Measurements from ENCODE around the gene CCR6. TPM values are rescaled to one million over a fixed set of nuclear protein-coding genes. Genes with fewer than 3 reads are reported as not detected.
A peak's percentile ranks its signal among the peaks of the same experiment; 100 is the strongest.
"Not testable (repeated sequence)": the region's sequence is repeated elsewhere in the genome, so short reads cannot be mapped to it uniquely, and the experiment has no call there.

CCR6 gene
- total and polyA plus RNA-seq, 8 donors = 0.13 to 0.92 TPM; not detected in 6

- DNase-seq = no peak
- H3K4me1 ChIP-seq = no peaks in the 10 kb centered on the region
- H3K27me3 ChIP-seq = no peaks in the 10 kb centered on the region
- H3K9me3 ChIP-seq = peaks cover 0 to 1% (median under 1%) of the 10 kb centered on the region in 4 donors
- intact Hi-C loops (cut with DNase I; ENCODE audit: low total_unique reads) = no loop called here
- no peaks in the 10 kb centered on the region for H3K36me3 ChIP-seq
- no peak overlapping the region for H3K4me3 ChIP-seq
- TF ChIP-seq POLR2AphosphoS5 (IDR thresholded peaks at IDR 0.05) (no peak), POLR2A (IDR thresholded peaks at IDR 0.05) (no peak), EP300 (IDR thresholded peaks at IDR 0.05) (no peak)
- TF ChIP-seq, protein P1, sequence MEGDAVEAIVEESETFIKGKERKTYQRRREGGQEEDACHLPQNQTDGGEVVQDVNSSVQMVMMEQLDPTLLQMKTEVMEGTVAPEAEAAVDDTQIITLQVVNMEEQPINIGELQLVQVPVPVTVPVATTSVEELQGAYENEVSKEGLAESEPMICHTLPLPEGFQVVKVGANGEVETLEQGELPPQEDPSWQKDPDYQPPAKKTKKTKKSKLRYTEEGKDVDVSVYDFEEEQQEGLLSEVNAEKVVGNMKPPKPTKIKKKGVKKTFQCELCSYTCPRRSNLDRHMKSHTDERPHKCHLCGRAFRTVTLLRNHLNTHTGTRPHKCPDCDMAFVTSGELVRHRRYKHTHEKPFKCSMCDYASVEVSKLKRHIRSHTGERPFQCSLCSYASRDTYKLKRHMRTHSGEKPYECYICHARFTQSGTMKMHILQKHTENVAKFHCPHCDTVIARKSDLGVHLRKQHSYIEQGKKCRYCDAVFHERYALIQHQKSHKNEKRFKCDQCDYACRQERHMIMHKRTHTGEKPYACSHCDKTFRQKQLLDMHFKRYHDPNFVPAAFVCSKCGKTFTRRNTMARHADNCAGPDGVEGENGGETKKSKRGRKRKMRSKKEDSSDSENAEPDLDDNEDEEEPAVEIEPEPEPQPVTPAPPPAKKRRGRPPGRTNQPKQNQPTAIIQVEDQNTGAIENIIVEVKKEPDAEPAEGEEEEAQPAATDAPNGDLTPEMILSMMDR (IDR thresholded peaks at IDR 0.05) = no peak
- WGBS, 5 donors = 81 to 86% (median 81%) methylated on average over 8 of the region's 8 CpGs
- no peak overlapping the region for H3K27ac ChIP-seq
These were observed 44.2 kb upstream of the CCR6 start for GRCh38 chr6:167078745-167079144.

GRCh38 chr6:167079853-167080297, 43.0 kb upstream of the CCR6 start:
- H3K9me3 ChIP-seq = no peaks in the 10 kb centered on the region

DNA sequence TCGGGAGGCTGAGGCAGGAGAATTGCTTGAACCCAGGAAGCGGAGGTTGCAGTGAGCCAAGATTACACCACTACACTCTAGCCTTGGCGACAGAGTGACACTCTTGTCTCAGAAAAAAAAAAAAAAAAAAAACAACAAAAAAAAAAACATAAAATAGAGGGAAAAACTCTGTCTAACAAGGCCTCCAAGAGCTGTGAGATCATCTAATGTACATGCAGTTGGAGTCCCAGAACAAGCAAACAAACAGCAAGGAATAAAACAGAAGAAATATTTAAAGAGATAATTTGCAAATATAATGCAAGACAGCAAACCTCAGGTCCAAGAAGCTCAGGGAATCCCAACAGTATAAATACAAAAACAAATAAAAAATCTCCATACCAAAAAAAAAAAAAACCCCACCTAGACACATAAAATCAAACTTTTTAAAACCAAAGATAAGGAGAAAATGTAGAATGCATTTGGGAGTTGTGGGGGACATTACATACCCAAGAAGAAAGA, 35.0 kb upstream of the CCR6 start:
- no peaks in the 10 kb centered on the region for H3K36me3 ChIP-seq
- DNase-seq = no peak
- peaks cover 0 to 22% (median 15%) of the 10 kb centered on the region in 4 donors for H3K9me3 ChIP-seq
- no peak overlapping the region for H3K4me3 ChIP-seq
- peaks cover 0 to 3% (median 0%) of the 10 kb centered on the region in 4 donors for H3K4me1 ChIP-seq
- TF ChIP-seq POLR2A (IDR thresholded peaks at IDR 0.05) (no peak), EP300 (IDR thresholded peaks at IDR 0.05) (no peak), POLR2AphosphoS5 (IDR thresholded peaks at IDR 0.05) (no peak)
- TF ChIP-seq, protein P1 (IDR thresholded peaks at IDR 0.05) = no peak
- no peaks in the 10 kb centered on the region for H3K27me3 ChIP-seq
- WGBS, 5 donors = 88 to 94% (median 92%) methylated on average over 3 of the region's 3 CpGs
- intact Hi-C loops (cut with DNase I; ENCODE audit: low total_unique reads) = no loop called here
- H3K27ac ChIP-seq = no peak overlapping the region

More at GRCh38 chr6:167079853-167080297, 43.0 kb upstream of the CCR6 start:
- H3K27ac ChIP-seq = no peak overlapping the region
- intact Hi-C loops (cut with DNase I; ENCODE audit: low total_unique reads) = no loop called here
- no peaks in the 10 kb centered on the region for H3K4me1 ChIP-seq
- no peaks in the 10 kb centered on the region for H3K36me3 ChIP-seq
- WGBS, 5 donors = 75 to 87% (median 79%) methylated on average over 7 to 11 of the region's 11 CpGs
- TF ChIP-seq POLR2A (IDR thresholded peaks at IDR 0.05) = no peak
- TF ChIP-seq EP300 (IDR thresholded peaks at IDR 0.05) = no peak
- no peak for TF ChIP-seq POLR2AphosphoS5 (IDR thresholded peaks at IDR 0.05)
- TF ChIP-seq, protein P1 (IDR thresholded peaks at IDR 0.05) = no peak
- H3K4me3 ChIP-seq = no peak overlapping the region
- DNase-seq = peak in 1 of 2 donors; percentile 40
- no peaks in the 10 kb centered on the region for H3K27me3 ChIP-seq

DNA sequence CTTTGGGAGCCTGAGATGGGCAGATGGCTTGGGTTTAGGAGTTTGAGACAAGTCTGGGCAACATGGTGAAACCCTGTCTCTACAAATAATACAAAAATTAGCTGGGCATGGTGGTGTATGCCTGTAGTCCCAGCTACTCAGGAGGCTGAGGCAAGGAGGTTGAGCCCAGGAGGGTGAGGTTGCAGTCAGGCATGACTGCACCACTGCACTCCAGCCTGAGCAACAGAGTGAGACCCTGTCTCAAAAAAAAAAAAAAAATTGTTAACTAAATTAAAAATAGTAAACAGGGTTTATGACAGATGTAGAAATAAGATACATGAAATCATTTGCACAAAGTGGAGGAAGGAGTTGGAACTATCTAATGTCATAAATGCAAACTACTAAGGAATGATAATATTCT, 34.2 kb upstream of the CCR6 start:
- H3K27me3 ChIP-seq; DNase-seq; H3K27ac ChIP-seq; H3K36me3 ChIP-seq; intact Hi-C loops (cut with DNase I; ENCODE audit: low total_unique reads); H3K4me3 ChIP-seq: not testable (repeated sequence)
- H3K9me3 ChIP-seq = peaks cover 0 to 22% (median 15%) of the 10 kb centered on the region in 4 donors
- peaks cover 0 to 12% (median 0%) of the 10 kb centered on the region in 4 donors for H3K4me1 ChIP-seq
